ENCODE data around the gene SPO11. TPM values are rescaled to one million over a fixed set of nuclear protein-coding genes. Genes with fewer than 3 reads are reported as not detected.

The SPO11 gene
- total RNA-seq, 2 experiments from 2014 or later: not detected

- Mint-ChIP-seq H3K36me3 (ENCODE audit: low read depth) (peaks cover 41% of the 10 kb centered on the region), H3K9me3 (no peaks in the 10 kb centered on the region), H3K4me3 (peak overlapping the region; percentile 94), H3K27me3 (no peaks in the 10 kb centered on the region), H3K27ac (peak overlapping the region; percentile 89), H3K4me1 (ENCODE audit: low read depth) (peaks cover 55% of the 10 kb centered on the region)
- H3K27ac ChIP-seq (ENCODE audit: low read depth in 1 of 2, low read length in 2 of 2): no peak overlapping the region
- no peak for TF ChIP-seq CTCF (IDR thresholded peaks at IDR 0.05)
- peaks cover 0 to 3% of the 10 kb centered on the region in 2 experiments for H3K9me3 ChIP-seq (ENCODE audit: control insufficient read depth in 1 of 2, insufficient read depth in 1 of 2, low read length in 2 of 2)
- POLR2A ChIA-PET: interaction anchor here (0.6 to 1.2 kb wide), 2 partner anchors 46 kb away, joined by 3 read pairs; no protein-coding TSS in a partner anchor
- intact Hi-C loops (cut with DNase I, micrococcal nuclease): loop anchor here in 1 of 2 experiments (2.0 to 5.0 kb wide), 5 partner anchors 36 to 1300 kb away; partner anchors contain the start of genes AURKA, CSTF1 and STX16
- peaks cover 13% of the 10 kb centered on the region for H3K36me3 ChIP-seq (ENCODE audit: insufficient read depth, low read length)
- H3K4me1 ChIP-seq (ENCODE audit: insufficient read depth, low read length): peaks cover 21% of the 10 kb centered on the region
- DNase-seq (no peak), ATAC-seq (ENCODE audit: poor library complexity) (no peak)
- CTCF ChIA-PET: no interaction called here
- H3K27me3 ChIP-seq (ENCODE audit: control insufficient read depth in 1 of 2, insufficient read depth in 2 of 2, low read length in 2 of 2): no peaks in the 10 kb centered on the region
- no peak overlapping the region for H3K4me3 ChIP-seq (ENCODE audit: low read length)
These were observed 22.7 kb downstream of the SPO11 start for GRCh38 chr20:57352305-57352704.

GRCh38 chr20:57353351-57353750 lies 23.7 kb downstream of the SPO11 start:
- peaks cover 0 to 3% of the 10 kb centered on the region in 2 experiments for H3K9me3 ChIP-seq (ENCODE audit: control insufficient read depth in 1 of 2, insufficient read depth in 1 of 2, low read length in 2 of 2)
- Mint-ChIP-seq H3K4me1 (ENCODE audit: low read depth) (peaks cover 48% of the 10 kb centered on the region), H3K4me3 (peak overlapping the region; percentile 94), H3K9me3 (no peaks in the 10 kb centered on the region), H3K27ac (peak overlapping the region; percentile 59), H3K27me3 (no peaks in the 10 kb centered on the region), H3K36me3 (ENCODE audit: low read depth) (peaks cover 41% of the 10 kb centered on the region)
- peaks cover 21% of the 10 kb centered on the region for H3K4me1 ChIP-seq (ENCODE audit: insufficient read depth, low read length)
- ATAC-seq (ENCODE audit: poor library complexity) (no peak), DNase-seq (no peak)
- no peak overlapping the region for H3K27ac ChIP-seq (ENCODE audit: low read depth in 1 of 2, low read length in 2 of 2)
- H3K36me3 ChIP-seq (ENCODE audit: insufficient read depth, low read length): peaks cover 13% of the 10 kb centered on the region
- ChIA-PET POLR2A (no interaction called here), CTCF (no interaction called here)
- intact Hi-C loops (cut with DNase I, micrococcal nuclease): loop anchor here in 1 of 2 experiments (2.0 to 5.0 kb wide), 5 partner anchors 35 to 1299 kb away; partner anchors contain the start of genes AURKA, CSTF1 and STX16
- no peaks in the 10 kb centered on the region for H3K27me3 ChIP-seq (ENCODE audit: control insufficient read depth in 1 of 2, insufficient read depth in 2 of 2, low read length in 2 of 2)
- TF ChIP-seq CTCF (IDR thresholded peaks at IDR 0.05): no peak
- H3K4me3 ChIP-seq (ENCODE audit: low read length): no peak overlapping the region

GRCh38 chr20:57361517-57361916 lies 31.9 kb downstream of the SPO11 start:
- Mint-ChIP-seq H3K4me1 (ENCODE audit: low read depth) (no peaks in the 10 kb centered on the region), H3K27me3 (no peaks in the 10 kb centered on the region), H3K9me3 (no peaks in the 10 kb centered on the region), H3K36me3 (ENCODE audit: low read depth) (peaks cover 31% of the 10 kb centered on the region), H3K27ac (no peak overlapping the region), H3K4me3 (no peak overlapping the region)
- ChIA-PET POLR2A (no interaction called here), CTCF (no interaction called here)
- peaks cover 46% of the 10 kb centered on the region for H3K36me3 ChIP-seq (ENCODE audit: insufficient read depth, low read length)
- H3K4me3 ChIP-seq (ENCODE audit: low read length): no peak overlapping the region
- no peaks in the 10 kb centered on the region for H3K9me3 ChIP-seq (ENCODE audit: control insufficient read depth in 1 of 2, insufficient read depth in 1 of 2, low read length in 2 of 2)
- TF ChIP-seq CTCF (IDR thresholded peaks at IDR 0.05): no peak
- no peaks in the 10 kb centered on the region for H3K27me3 ChIP-seq (ENCODE audit: control insufficient read depth in 1 of 2, insufficient read depth in 2 of 2, low read length in 2 of 2)
- no peaks in the 10 kb centered on the region for H3K4me1 ChIP-seq (ENCODE audit: insufficient read depth, low read length)
- ATAC-seq (ENCODE audit: poor library complexity) (no peak), DNase-seq (no peak)
- intact Hi-C loops (cut with DNase I, micrococcal nuclease): no loop called here
- H3K27ac ChIP-seq (ENCODE audit: low read depth in 1 of 2, low read length in 2 of 2): no peak overlapping the region

Measured in CD4-positive, alpha-beta T cell (primary cell).